ENCODE measurements around the gene CAMK2N1.

Gene CAMK2N1

DNA sequence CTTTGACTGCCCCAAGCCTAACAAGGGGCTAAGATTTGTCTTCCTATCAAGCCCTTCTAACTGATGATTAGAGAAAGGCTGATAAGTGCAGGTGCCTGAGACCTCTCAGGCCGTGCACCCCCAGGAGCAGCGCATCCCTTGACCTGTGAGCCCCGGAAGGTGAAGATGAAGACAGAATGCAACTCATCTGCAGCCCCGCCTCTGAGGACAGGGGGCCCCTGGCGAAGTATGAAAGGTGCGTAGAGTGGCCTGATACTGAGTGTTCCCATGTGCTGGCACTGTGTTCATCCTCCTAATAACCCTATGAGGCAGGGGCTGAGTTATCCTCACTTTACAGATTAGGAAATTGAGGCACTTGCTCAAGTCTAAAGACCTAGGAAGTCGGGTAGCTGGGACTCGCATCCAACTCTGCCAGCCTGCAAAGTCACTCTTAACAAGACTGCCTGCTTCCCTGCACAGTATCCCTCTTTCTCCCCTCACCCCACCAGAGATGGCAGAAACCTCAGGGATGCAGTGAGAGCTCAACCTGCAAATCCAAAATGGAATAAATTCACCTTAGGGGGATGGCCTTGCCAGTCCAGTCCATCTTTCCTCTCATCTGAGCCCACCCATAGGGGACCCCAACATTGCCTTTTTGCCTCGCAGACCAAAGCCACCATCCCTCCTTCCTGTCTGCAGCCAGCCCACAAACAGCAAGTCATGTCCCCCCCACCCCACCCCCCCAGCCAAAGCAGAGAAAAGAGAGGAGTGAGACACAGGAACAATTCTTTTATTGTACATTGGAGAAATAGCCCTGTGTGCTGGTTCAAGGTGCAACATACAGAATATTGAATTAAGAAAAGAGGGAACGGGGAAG is 4.1 kb downstream of the CAMK2N1 start:
- DNase-seq (ENCODE audit: low read depth), result no peak
- TF ChIP-seq, protein P1, sequence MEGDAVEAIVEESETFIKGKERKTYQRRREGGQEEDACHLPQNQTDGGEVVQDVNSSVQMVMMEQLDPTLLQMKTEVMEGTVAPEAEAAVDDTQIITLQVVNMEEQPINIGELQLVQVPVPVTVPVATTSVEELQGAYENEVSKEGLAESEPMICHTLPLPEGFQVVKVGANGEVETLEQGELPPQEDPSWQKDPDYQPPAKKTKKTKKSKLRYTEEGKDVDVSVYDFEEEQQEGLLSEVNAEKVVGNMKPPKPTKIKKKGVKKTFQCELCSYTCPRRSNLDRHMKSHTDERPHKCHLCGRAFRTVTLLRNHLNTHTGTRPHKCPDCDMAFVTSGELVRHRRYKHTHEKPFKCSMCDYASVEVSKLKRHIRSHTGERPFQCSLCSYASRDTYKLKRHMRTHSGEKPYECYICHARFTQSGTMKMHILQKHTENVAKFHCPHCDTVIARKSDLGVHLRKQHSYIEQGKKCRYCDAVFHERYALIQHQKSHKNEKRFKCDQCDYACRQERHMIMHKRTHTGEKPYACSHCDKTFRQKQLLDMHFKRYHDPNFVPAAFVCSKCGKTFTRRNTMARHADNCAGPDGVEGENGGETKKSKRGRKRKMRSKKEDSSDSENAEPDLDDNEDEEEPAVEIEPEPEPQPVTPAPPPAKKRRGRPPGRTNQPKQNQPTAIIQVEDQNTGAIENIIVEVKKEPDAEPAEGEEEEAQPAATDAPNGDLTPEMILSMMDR (conservative IDR thresholded peaks at IDR 0.05; ENCODE audit: low read depth, low read length), result no peak
- H3K4me3 ChIP-seq (ENCODE audit: low read length), result no peak overlapping the region

DNA sequence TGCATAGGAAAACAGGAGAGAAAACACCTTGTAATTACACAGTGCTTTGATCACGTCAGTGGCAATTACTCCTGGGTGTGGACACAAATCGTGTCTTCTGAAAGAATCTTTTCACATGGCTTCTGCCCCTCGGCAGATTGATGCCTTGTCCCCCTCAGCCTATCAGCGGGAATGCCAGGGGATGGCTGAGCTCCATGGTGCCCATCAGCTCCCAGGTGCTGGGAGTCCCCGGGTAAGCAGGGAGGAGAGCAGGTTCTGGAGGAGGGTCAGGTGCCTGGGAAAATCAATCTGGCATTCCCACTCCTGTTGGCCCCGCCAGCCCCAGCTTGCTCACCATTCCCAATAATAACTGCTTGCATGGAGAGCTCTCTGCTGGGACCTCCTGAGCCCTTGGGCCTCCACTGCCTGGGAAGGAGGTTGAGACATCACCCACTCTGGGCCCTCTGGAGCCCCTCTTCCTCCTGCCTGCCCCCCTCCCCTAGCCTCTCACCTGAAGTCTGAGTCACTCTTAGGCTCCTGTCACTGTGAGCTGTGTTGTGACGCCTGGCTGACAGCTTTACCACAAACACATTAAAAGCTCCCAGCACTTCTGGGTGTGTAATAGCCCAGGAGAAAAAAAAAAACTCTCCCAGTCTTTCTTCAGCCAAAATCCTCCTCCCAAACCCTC is 4.9 kb downstream of the CAMK2N1 start:
- DNase-seq (ENCODE audit: low read depth), result no peak
- TF ChIP-seq, protein P1 (conservative IDR thresholded peaks at IDR 0.05; ENCODE audit: low read depth, low read length), result no peak
- H3K4me3 ChIP-seq (ENCODE audit: low read length), result no peak overlapping the region

DNA sequence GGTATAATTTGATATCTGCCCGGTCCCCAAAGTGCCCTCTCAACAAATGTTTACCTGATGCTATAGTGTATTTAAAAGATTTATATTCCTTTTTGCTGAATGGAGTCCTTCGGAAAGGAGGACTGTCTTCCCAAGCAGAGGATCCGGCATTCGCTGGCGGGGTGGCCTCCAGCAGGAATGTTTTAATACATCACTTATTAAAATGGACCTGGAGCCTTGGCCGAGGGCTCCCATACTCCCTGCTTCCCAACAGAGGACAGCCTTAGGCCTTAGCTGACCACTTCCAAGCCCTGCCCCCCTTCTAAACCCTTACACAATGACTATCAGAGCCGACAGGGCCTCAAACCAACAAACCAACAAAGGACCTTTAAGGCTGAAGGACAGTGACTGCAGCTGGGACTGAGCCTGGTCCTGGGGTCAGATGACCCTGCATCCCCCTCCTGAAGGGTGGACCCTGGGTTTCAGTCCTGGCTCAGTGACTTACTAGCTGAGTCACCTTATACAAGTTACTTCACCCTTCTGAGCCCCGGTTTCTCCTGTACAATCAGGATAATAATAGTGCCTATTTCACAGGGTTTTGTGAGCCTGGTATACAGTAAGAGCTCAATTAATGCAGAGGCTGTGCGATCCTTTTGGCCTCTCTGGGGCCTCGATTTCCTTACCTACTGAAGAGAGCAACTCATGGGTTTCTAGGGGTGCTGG is 5.6 kb downstream of the CAMK2N1 start:
- TF ChIP-seq, protein P1 (conservative IDR thresholded peaks at IDR 0.05; ENCODE audit: low read depth, low read length), result no peak
- DNase-seq (ENCODE audit: low read depth), result no peak
- H3K4me3 ChIP-seq (ENCODE audit: low read length), result no peak overlapping the region

DNA sequence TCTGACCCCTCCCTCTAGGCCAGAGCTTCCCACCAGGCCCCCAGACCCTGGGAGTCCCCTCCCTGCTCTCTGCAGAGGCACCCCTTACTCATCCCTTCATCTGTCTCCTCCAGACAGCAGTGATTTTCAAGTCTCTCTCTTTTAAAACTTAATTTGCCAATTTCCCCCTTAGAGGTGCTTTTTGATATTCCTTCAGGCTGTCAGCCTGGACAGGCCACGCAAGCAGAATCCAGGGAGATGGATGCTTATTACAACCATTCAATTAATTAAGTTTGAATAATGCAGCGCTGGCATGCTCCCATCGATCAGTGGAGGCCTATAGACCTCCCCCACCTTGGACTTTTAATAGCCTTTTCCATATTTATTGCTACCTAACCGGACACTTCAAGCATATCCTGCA is 6.2 kb downstream of the CAMK2N1 start:
- H3K4me3 ChIP-seq (ENCODE audit: low read length), result no peak overlapping the region
- TF ChIP-seq, protein P1 (conservative IDR thresholded peaks at IDR 0.05; ENCODE audit: low read depth, low read length), result no peak

DNA sequence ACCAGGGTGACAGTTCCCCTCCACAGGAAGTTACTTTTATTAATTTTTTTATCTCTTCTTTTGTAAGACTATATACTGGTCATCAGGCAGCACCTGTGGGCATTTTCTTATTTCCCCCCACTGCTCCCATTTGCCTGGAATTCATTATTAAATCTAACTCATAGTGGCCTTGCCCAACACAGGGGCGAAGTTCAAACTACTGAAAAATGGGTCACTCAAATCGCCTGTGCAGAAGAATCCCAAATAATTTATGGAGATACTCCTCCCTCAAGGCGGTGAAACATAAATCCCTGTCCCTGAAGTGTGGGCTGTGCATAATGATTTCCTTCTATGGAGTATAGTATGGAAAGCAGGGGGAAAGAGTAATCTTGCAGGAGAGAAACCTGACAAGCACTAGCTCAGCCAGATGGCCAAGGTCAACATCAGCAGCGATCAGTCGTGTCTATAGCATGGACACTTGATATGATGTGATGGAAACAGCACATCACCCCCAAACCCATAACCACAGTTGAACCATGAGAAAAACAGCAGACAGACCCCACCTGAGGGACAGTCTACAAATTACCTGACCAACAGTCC is 7.9 kb downstream of the CAMK2N1 start:
- H3K4me3 ChIP-seq (ENCODE audit: low read length), result no peak overlapping the region
- DNase-seq (ENCODE audit: low read depth), result no peak
- TF ChIP-seq, protein P1 (conservative IDR thresholded peaks at IDR 0.05; ENCODE audit: low read depth, low read length), result no peak

More for the DNA sequence above, 6.2 kb downstream of the CAMK2N1 start:
- DNase-seq (ENCODE audit: low read depth), result no peak

DNA sequence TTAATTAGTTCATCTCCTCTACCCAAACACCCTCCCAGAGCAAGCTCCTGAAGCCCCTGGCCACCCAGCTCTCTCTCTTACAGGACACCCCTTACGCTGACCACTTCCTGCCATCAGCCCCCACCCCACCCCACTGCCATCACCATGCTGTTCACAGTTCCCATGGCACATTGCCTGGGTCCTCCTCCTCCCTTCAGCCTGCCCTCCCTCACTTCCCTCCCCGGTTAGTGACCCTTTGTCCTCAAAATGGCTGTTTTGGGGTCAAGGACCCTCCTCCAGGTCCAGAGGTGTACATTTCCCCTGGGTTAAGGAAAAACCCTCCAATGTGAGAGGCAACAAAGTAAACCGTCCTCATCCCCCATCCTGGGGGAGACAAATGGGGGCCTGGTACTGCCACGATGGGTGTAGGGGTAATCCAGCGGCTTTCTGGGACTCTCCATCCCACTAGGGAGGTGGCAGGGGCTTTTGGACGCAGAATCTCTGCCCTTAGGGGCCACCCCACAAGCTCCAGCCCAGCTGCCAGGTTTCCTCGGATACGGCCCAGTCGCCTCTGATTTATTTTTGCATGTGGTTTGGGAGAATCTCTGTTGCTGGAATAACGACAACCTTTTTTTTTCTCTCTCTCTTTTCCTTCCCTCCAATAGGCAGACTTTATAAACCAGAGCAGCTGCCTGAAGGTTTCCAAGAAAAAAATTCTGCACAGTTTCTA is 8.5 kb downstream of the CAMK2N1 start:
- DNase-seq (ENCODE audit: low read depth), result no peak
- TF ChIP-seq, protein P1 (conservative IDR thresholded peaks at IDR 0.05; ENCODE audit: low read depth, low read length), result no peak
- no peak overlapping the region for H3K4me3 ChIP-seq (ENCODE audit: low read length)

Data from retinal pigment epithelial cell (primary cell).